GM12865 (cell line): Measurements from ENCODE around the gene GOLGA6B.
"Not testable (repeated sequence)": the region's sequence is repeated elsewhere in the genome, so short reads cannot be mapped to it uniquely, and the experiment has no call there.

Source experiments
- DNase-seq: peaks from one replicate; pipeline ENCODE4 v3.0.0; 2010; ENCODE audit warnings: low read depth
- H3K4me3 ChIP-seq: 2 replicates; pipeline ENCODE4 v1.5.1; 2011; ENCODE audit warnings: mild to moderate bottlenecking, low read depth, low read length, control low read depth
- TF ChIP-seq, protein P1 (sequence below): IDR thresholded peaks from 2 replicates; pipeline ENCODE4 v1.5.1; 2011; ENCODE audit warnings: low read length, control low read depth, low read depth, inconsistent platforms; ENCODE audit not compliant: insufficient read depth; ENCODE audit errors: missing control alignments

The GOLGA6B gene

DNA sequence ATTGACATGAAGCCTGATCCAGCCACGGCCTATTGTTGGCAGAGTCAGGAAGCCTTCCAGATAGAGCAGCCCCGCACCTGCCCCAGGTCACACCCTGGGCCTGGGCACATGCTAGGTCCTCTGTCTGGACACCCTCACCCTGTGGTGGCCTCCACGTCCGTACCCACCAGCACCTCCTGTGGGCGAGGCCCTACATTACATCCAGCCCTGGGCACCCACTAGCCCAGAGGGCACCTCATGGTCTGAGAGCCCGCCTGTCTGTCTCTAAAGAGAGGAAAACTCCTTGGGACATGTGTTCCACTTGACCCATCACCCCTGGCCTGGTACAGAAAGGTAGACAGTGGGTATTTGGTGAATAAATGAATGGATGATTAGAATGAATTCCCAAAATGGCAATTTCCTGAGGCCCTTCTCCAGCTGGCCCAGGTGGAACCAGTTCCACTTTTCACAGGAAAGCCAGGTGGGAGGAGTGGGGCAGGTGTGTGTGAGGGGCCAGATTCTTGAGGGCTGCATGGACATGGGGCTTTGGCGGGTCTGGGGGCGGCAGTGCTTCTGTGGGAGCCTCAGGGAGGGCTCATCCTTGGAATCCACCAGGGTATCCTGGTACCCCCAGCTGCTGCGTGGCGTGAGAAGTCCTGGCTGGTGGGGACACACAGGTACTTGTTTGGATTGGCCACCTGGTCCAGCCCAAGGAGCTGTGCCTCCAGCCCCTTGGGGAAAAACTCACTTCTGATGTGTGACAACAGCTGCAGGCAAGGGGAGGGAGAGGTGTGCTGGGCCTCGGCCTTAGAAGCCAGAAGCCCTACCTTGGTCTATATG is 26.0 kb upstream of the GOLGA6B start:
- TF ChIP-seq, protein P1, sequence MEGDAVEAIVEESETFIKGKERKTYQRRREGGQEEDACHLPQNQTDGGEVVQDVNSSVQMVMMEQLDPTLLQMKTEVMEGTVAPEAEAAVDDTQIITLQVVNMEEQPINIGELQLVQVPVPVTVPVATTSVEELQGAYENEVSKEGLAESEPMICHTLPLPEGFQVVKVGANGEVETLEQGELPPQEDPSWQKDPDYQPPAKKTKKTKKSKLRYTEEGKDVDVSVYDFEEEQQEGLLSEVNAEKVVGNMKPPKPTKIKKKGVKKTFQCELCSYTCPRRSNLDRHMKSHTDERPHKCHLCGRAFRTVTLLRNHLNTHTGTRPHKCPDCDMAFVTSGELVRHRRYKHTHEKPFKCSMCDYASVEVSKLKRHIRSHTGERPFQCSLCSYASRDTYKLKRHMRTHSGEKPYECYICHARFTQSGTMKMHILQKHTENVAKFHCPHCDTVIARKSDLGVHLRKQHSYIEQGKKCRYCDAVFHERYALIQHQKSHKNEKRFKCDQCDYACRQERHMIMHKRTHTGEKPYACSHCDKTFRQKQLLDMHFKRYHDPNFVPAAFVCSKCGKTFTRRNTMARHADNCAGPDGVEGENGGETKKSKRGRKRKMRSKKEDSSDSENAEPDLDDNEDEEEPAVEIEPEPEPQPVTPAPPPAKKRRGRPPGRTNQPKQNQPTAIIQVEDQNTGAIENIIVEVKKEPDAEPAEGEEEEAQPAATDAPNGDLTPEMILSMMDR = peak; percentile 27
- not testable (repeated sequence) for DNase-seq, H3K4me3 ChIP-seq

DNA sequence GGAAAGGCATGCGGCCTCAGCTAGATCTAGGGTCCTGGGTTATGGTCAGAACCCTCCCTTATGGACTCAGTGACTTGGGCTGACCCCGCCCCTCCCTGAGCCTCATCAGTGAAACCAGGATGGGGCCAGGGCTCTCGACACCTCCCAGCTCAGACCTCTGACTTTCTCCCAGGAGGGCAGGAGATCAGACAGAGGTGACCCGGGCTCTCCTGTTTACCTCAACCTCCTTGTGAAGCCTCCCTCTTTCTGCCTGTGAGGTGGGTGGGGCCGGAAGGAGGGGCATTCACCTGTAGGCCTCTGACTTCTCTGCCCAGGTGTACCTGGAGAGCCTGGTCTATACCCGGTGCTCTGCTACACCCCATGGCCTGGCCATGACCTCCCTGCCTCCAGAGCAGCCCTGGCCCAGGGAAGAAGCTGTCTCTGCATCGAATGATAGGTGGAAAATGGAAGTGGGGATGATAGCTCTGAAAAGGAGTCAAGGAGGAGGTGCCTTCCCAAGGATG is 25.4 kb upstream of the GOLGA6B start:
- H3K4me3 ChIP-seq, DNase-seq: not testable (repeated sequence)

DNA sequence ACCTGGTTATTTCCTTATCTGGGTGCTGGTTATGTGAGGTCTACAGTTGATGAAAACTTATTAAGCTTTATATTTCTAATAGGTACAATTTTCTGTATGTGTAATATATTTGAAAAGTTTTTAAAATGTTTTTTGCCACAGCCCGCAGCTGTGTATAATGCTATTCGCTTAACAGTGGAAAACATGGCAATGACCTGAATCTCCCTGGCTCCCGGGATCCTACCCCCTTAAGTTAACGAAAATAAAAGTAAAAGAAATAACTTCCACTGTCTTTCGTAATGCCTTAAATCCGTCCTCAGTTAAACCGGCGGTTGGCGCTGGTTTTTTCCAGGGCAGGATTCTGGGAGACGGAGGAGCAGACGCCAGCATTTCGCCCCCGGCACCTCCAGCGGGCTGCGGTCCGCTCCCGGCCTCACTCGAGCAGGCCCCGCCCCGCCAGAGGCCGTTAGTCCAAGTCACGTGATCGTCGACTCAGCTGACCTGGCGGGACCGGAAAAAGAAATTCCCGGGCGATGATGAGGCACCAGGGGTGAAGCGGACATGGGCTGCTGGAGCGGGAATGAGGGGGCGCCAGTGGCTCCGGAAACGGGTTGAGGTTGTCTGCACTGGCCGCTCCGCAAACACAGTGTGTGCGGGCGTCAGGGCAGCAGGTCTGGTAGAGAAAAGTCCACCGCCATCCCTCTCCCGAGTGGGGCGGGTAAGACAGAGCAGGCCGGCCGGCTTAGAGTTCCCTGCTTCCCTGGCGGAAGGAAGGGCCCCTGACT is 17.8 kb upstream of the GOLGA6B start:
- peak; percentile 78 for DNase-seq
- H3K4me3 ChIP-seq = peak overlapping the region; percentile 52

DNA sequence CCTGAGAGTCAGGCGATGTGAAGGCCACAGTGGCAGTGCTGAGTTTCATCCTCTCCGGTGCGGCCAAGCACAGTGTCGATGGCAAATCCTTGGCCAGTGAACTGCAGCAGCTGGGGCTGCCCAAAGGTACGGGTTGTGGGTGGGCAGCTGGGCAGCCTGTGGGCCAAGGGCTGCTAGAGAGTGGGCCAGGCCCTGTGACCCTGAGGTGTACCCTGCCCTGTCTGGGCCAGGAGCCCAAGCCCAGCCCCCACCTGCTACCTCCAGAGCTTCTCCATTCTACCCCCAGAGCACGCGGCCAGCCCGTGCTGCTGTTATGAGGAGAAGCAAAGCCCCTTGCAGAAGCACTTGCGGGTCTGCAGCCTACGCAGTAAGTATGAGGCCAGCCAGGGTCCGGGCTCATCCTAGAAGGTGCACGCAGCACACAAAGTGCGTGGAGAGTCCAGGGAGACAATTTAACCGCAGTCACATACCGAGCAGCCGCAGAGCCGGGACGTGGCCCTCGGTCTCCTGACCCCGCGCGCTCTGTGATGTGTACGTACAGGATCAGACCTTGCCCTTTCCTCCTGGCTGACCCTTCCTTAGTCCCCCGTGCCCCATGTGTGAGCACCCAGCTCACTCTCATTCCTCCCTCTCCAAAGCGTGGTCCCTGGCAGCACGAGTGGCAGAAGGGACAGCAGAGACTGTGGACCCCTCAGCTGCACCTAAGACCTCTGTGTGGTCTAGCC is 14.6 kb upstream of the GOLGA6B start:
- DNase-seq, H3K4me3 ChIP-seq: not testable (repeated sequence)

DNA sequence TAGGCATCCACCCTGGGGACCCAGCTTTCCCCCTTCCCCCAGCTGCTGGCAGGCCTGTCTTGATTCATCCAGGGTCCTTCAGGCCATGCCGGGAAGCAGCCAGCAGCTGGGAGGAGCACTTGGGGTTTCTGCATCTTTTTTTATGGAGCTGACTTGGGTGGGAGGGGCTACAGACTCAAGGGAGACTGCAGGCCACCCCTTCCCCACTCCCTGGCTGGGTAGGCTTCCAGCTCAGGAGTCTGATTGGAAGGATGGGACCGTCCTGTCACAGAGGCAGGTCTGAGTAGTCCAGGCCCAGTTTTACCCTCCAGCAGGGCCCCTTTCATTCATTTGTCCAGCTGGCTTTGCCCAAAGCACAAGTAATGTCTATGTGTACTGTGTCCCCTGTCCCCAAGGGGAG is 12.2 kb upstream of the GOLGA6B start:
- not testable (repeated sequence) for H3K4me3 ChIP-seq, DNase-seq

DNA sequence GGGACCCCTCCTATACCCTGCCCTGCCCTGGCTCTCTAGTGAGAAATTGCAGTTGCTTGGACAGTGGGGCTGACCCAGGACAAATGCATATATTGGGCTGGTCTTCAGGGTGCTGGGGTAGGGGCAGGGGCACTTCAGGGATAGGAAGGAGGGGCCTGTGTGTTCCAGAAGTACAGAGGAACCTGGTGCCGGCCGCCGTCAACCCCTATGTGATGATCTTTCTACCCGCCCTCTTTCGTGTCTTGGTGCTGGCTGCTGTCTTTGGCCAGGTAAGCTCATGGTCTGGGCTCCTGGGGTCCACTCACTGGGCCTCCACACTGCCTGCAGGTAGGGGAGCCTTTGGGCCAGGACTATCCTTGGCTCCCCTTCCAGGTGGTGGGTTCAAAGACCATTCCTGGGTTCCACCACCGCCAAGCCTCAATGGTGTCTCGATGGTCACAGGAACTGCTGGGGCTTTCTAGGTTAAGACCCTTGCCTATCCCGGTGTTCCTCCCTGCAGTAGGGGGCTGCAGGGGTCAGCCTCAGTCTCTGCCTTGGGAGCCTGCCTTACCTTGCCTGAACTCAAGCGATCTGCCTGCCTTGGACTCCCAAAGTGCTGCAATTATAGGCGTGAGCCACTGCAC is 5.8 kb upstream of the GOLGA6B start:
- H3K4me3 ChIP-seq, DNase-seq: not testable (repeated sequence)

DNA sequence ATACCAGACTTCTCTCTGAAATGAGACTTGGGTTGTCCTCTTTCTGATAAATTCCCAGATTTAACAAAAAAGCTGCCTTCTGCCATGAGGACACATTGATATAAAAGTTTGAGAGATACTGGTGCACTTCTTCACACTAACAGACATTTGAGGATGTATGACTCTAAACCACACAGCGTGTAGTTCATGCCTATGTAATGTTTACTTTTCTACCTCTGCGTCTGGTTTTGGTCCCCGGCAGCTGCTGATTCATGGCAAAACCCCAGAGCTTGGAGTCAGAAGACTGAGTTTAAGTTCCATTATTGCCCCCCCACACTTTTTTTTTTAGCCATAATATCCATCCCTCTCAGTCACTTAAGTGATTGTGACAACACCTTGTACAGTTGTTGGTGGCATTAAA is 1.5 kb downstream of the GOLGA6B start:
- DNase-seq, H3K4me3 ChIP-seq: not testable (repeated sequence)

DNA sequence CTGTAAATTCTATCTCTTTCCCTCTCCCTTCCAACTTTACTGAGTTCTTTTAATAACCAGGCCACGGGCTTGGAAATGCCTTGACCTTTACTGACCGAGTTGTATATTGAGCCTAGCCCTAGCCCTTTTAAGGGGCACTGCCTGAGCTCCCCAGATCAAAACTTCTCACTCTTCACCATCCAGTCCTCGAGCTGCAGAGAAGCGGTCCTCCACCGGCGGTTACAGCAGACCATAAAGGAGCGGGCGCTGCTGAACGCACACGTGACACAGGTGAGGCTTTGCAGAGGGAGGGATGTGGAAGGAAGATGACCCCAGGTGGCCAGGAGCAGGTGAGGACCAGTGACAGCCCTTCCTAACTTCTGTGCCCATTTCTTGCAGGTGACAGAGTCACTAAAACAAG is 6.6 kb downstream of the GOLGA6B start:
- H3K4me3 ChIP-seq, DNase-seq: not testable (repeated sequence)

DNA sequence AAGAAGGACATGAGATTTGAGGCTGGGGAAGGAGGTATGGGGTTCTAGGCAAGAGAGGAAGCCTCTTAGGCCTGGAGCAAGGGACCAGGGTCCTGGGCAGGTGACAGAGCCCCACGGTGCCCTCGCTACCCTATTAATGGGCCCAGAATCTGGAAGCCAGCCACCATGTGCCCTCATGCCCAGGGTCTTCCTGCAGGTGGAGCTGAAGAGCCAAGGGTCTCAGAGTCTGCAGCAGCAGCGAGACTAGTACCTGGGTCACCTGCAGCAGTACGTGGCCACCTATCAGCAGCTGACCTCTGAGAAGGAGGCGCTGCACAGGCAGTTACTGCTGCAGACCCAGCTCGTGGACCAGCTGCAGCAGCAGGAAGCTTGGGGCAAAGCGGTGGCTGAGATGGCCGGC is 9.4 kb downstream of the GOLGA6B start:
- DNase-seq, H3K4me3 ChIP-seq: not testable (repeated sequence)

DNA sequence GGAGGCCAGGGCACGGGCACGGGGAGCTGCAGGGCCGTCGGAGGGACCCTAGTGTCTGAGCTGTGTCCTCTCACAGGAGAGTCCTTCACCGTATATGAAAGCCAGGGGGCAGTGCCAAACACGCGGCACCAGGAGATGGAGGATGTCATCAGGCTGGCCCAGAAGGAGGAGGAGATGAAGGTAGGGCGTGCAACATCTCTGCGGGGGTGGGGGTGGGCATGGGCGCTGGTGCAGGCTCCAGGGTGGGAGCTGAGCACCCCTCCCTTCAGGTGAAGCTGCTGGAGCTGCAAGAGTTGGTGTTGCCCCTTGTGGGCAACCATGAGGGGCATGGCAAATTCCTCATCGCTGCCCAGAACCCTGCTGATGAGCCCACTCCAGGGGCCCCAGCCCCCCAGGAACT is 11.2 kb downstream of the GOLGA6B start:
- H3K4me3 ChIP-seq, DNase-seq: not testable (repeated sequence)

DNA sequence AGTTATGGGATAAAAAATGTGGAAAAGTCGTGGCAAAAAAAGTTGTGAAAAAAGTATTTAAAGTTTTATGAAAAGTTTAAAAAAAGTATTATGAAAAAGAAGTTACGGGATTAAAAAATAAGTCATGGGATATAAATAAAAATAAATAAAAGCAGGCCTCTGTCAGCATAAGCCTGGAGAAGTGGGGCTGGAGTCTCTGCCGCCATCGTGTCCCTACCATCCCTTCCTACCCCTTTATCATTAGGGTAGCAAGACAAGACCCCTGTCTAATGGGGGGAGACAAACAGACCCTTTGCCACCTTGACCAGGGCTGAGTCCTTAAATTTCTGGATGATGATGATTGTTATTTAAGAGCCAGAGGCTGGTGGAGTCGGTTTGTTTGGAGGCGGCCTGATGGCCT is 15.3 kb downstream of the GOLGA6B start:
- DNase-seq, H3K4me3 ChIP-seq: not testable (repeated sequence)

DNA sequence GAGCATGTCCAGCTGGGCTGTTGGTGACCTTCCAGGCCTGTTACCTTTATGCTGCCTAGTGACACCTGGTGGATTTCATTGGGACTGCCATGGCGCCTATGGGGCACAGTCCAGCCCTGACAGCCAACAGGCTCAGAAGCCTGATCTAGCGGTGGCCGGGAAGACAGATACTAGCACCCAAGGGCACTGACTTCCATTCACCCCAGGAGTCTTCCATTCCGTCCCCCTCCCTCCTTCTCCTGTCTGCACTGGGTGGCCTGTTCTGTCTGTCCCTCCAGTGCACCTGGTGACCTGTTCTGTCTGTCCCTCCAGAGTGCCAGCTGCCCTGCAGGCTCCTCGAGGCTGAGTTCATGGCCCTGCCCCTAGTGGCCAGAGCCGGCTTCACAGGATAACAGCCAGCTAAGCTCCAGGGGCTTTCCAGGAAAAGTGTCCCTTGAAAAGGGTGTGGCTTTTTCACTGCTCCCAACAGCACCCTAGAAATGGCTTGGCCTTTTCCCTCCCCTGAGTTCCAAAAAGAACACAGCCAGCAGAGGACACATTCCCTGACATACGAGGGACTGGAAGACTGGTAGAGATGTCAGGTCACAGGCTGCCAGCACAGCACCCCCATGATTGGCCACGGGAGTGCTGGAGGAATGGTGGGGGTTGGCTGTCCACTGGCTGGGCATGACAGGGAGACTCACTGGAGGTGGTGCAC is 16.3 kb downstream of the GOLGA6B start:
- TF ChIP-seq, protein P1 = peak; percentile 75
- peak overlapping the region; percentile 27; the same call in 1 of the 2 replicates for H3K4me3 ChIP-seq
- DNase-seq = peak; percentile 74
